Stimulated activated CD4-positive, alpha-beta T cell treated with anti-CD3 and anti-CD28 coated beads, Interleukin-2, amount 100 ng/mL, for 48 hours (primary cell): ENCODE results near the gene MMUT.
"Not testable (repeated sequence)": the region's sequence is repeated elsewhere in the genome, so short reads cannot be mapped to it uniquely, and the experiment has no call there.

Experiments
- DNase-seq, 2 donors: peaks; one replicate each; pipeline ENCODE4 v3.0.0-alpha.2; 2020

The MMUT gene

DNA sequence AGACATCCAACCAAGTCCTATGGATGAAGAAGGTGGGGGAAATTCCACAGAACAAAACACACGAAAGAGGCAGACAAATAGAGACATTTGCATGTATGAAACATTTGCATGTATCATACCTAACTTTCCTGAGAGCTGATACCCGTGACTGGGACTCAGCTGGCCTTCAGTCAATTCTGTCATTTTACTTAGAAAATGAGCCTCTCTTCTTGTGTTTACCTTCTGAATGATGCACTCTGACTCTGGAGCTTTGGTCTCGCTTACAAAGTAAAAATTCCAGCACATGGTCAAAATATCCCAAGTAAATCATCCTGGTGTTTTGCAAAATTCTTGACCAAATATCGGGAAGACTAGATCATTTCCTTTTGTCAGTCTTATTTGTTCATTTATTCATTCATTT lies 46.9 kb downstream of the MMUT start:
- no peak for DNase-seq

DNA sequence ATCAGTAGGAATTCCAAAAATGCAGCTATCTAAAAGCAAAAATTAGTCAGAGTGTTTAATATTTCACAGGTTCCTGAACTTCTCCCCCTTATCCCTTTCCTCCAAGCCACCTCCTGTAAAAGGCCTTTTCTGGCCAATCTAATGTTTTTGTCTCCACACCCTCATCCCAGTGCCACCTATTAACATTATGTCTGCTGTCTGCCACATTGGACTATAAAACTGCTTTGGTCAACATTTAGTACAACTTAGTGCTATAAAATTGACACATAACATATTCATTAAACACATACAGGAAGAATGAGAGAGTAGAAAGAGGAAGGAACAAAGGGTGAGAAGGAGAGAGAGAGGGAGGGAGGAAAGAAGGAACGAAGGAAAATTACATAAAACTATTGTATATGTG lies 47.7 kb downstream of the MMUT start:
- no peak for DNase-seq

DNA sequence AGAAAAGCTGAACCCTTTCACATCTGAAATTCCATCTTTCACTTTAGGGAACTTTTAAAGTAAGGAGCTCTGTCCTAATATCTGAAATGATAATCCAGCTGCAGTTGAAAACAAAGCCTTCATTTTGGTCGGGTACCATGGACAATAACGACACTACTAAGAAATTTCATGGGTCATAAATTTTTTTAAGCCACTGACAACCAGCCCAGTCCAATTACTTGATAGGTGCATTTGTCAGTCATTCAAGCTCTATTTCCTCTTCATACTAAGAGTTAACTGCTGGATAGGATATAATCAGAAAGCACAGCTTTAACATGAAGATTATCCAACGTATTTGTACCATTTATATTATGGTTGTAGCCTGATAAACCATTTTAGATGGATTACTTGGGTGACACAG lies 52.5 kb downstream of the MMUT start:
- DNase-seq: no peak

DNA sequence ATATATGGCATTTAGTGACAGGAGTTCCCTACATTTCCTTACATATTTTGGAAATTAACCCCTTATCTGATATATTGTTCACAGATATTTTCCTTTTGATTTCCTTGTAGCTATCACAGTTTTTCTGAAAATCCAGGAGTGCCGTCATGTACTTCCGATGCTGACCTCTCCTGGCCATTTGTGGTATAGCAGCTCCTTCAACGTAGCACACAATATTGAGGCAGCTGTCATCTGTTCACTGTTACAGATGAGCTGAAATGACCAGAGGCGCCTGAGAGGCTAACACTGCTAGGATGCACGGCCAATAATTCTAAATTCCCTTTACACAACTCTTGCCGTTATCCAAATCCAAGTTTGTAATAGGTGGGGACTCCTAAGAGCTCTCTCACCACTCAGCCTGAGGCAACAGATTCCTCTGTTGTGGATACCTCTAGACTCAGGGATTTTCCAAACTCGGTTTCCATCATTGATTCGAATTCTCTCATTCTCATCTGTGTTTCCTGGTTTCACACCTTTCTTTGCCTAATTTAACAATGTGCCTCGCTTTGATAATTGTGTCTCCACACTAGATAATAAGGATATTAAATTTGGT lies 53.0 kb downstream of the MMUT start:
- DNase-seq: peak; percentile 54 to 58

DNA sequence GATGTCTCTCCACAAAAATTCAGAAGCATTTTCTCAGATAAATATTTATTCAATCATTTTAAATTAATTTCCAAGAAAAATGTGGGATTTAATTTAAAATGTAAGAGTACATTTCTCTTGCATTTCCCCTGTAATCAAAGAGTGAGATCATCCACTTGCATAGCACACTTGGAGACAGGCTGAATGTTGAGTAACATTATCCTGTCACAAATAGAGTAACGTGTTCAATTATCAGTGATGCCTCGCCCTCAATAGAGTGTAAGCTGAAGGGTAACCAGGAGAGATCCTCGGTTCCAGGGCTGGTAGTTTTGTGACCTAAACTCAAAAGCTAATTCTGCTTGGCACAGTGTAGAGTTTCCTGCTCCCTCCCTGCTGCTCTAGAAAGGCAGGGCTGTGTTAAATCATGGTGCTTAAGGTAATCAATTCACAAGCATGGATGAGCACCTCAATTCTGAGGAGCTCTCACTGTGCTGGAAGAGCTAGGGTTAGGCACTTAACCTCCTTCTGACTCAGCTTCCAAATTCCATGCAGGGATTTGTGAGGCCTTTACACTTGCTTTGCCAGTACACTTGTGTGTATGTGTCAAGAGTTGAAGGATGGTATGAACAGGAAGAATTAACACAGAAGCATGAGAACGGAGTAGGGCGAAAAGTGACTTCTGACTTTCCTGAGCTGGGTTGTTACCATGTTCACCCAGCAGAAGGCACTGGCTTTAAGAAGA lies 56.6 kb downstream of the MMUT start:
- DNase-seq: no peak

DNA sequence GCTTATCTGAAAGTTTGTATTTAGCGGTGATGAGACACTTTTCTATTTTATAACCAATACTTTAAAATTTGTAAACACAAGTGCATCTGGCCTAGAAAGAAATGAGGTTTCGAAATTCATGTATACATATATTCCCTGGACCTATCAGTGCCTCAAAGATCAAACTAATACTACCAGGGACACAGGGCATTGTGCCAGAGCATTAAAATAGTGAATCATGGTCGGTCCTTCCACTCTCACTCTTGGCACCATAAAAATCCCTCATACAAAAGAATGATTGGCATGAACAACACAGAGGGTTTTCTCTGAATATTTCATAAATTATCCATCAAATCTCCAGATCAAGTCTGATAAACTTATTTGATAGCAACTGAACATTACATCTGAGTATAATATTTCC lies 62.0 kb downstream of the MMUT start:
- DNase-seq: no peak

DNA sequence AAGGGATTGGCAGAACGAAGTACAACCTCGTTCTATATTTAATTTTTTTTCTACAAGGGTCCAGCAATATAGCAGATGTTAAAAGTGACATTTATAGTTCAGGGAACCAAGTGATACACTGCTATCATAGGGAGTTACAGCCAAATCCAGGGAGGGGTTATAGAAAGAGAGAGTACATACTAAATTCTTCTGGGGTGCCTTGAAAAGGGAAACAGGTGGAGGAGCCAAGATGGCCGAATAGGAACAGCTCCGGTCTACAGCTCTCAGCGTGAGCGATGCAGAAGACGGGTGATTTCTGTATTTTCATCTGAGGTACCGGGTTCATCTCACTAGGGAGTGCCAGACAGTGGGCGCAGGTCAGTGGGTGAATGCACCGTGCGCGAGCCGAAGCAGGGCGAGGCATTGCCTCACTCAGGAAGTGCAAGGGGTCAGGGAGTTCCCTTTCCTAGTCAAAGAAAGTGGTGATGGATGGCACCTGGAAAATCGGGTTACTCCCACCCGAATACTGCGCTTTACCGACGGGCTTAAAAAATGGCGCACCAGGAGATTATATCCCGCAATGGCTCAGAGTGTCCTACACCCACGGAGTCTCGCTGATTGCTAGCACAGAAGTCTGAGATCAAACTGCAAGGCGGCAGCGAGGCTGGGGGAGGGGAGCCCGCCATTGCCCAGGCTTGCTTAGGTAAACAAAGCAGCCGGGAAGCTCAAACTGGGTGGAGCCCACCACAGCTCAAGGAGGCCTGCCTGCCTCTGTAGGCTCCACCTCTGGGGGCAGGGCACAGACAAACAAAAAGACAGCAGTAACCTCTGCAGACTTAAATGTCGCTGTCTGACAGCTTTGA lies 76.2 kb downstream of the MMUT start:
- DNase-seq: not testable (repeated sequence)

DNA sequence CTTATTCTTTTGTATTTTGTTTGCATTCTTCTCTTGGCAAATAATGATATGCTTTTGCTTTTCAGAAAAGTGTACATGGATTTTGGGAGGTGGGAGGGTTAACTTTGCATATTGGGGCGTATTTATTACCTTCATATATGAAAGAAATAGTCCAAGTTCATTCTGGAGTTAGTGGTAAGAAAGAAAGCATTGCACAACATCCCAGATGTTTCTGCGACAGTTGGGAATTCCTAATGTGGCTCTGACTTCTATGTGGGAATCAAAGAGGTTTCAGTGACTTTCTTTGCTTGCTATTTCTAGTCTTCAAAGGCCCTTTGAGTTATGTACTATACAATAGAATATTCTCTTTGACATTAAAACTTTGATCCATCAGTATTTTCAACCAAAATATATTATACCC lies 78.1 kb downstream of the MMUT start:
- DNase-seq: no peak
